DOHH2 (cell line): ENCODE results near the gene ABCD3.

Experiments
- H3F3A ChIP-seq: fragments of 200-600 bp; sonication (generic), shearing (Covaris generic); 2 replicates; pipeline ENCODE4 v1.6.0; 2016; ENCODE audit warnings: antibody characterized with exemption, mild to moderate bottlenecking; ENCODE audit not compliant: control insufficient read depth, insufficient read depth
- H3K27ac ChIP-seq: fragments of 200-600 bp; sonication (generic); 2 replicates; pipeline ENCODE4 v1.5.1; 2014; ENCODE audit warnings: low read depth, mild to moderate bottlenecking, low read length, moderate library complexity
- H3K27me3 ChIP-seq: fragments of 200-600 bp; sonication (generic); 2 replicates; pipeline ENCODE4 v1.6.1; 2014; ENCODE audit warnings: mild to moderate bottlenecking, low read length, mixed read lengths; ENCODE audit not compliant: control insufficient read depth
- H3K36me3 ChIP-seq: fragments of 200-600 bp; sonication (generic); 2 replicates; pipeline ENCODE4 v1.6.1; 2014; ENCODE audit warnings: mild to moderate bottlenecking, low read length, moderate library complexity, mixed read lengths; ENCODE audit not compliant: control insufficient read depth
- H3K4me1 ChIP-seq: fragments of 200-600 bp; sonication (generic); 2 replicates; pipeline ENCODE4 v1.6.1; 2014; ENCODE audit warnings: mild to moderate bottlenecking, low read length, mixed read lengths; ENCODE audit not compliant: control insufficient read depth
- H3K4me2 ChIP-seq: fragments of 200-600 bp; sonication (generic); 2 replicates; pipeline ENCODE4 v1.6.0; 2014; ENCODE audit warnings: mild to moderate bottlenecking, low read length, moderate library complexity
- H3K4me3 ChIP-seq: fragments of 200-600 bp; sonication (generic); 2 replicates; pipeline ENCODE4 v1.5.1; 2014; ENCODE audit warnings: mild to moderate bottlenecking, low read length, mixed read lengths
- H3K79me2 ChIP-seq: fragments of 200-600 bp; sonication (generic); 2 replicates; pipeline ENCODE4 v1.6.1; 2014; ENCODE audit warnings: mild to moderate bottlenecking, low read length, mixed read lengths; ENCODE audit not compliant: control insufficient read depth
- H3K9me2 ChIP-seq: fragments of 200-600 bp; sonication (generic); replicated peaks from 2 replicates; pipeline ENCODE4 v1.6.1; 2014; ENCODE audit warnings: mild to moderate bottlenecking, low read length, mixed read lengths; ENCODE audit not compliant: control insufficient read depth
- H3K9me3 ChIP-seq: fragments of 200-600 bp; sonication (generic); 2 replicates; pipeline ENCODE4 v1.6.1; 2014; ENCODE audit warnings: antibody characterized with exemption, low read length, mixed read lengths; ENCODE audit not compliant: control insufficient read depth, insufficient read depth
- H4K20me1 ChIP-seq: fragments of 200-600 bp; sonication (generic); 2 replicates; pipeline ENCODE4 v1.6.0; 2014; ENCODE audit warnings: low read depth, mild to moderate bottlenecking, antibody characterized with exemption, low read length, moderate library complexity; ENCODE audit not compliant: control insufficient read depth, insufficient read depth
- EZH2phosphoT487 ChIP-seq: fragments of 200-600 bp; sonication (generic); IDR thresholded peaks from 2 replicates; pipeline ENCODE4 v1.6.1; 2017; ENCODE audit warnings: borderline replicate concordance, mild to moderate bottlenecking, antibody characterized with exemption, low read length, moderate library complexity, mixed read lengths
- TF ChIP-seq, protein P1 (sequence below): fragments of 200-600 bp; sonication (generic); IDR thresholded peaks from one replicate; pipeline ENCODE4 v1.5.1; 2014; ENCODE audit warnings: antibody characterized with exemption, mild to moderate bottlenecking, low read depth, low read length; ENCODE audit not compliant: poor library complexity, severe bottlenecking

ABCD3 gene

DNA sequence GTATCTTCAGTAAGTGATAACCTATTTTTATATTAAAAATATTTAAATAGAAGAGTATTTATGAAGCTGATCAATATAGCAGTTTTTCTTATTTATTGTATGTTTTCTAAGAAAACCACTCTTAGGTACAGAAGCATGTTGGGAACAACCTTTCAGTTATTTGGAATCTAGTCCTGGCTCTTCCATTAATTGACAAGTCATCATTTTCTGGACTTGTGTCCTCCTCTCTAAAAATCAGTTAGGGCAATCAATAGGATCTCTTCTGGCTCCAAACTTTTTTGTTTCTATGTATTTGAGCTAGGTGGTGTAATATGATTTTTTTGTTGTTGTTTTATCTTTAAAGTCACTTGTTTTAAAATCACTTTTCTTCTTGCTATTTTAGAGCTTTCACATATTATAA is 57.0 kb downstream of the ABCD3 start:
- Histone ChIP-seq H3K9me3 (no peaks in the 10 kb centered on the region), H3K9me2 (no peaks in the 10 kb centered on the region), H3K4me3 (no peak overlapping the region), H3F3A (no peaks in the 10 kb centered on the region), H3K4me1 (peaks cover 7% of the 10 kb centered on the region), H3K36me3 (peaks cover 9% of the 10 kb centered on the region), H3K27ac (no peak overlapping the region), H3K79me2 (no peaks in the 10 kb centered on the region), H3K4me2 (no peak overlapping the region), H3K27me3 (no peaks in the 10 kb centered on the region), H4K20me1 (no peaks in the 10 kb centered on the region)
- TF ChIP-seq, protein P1, sequence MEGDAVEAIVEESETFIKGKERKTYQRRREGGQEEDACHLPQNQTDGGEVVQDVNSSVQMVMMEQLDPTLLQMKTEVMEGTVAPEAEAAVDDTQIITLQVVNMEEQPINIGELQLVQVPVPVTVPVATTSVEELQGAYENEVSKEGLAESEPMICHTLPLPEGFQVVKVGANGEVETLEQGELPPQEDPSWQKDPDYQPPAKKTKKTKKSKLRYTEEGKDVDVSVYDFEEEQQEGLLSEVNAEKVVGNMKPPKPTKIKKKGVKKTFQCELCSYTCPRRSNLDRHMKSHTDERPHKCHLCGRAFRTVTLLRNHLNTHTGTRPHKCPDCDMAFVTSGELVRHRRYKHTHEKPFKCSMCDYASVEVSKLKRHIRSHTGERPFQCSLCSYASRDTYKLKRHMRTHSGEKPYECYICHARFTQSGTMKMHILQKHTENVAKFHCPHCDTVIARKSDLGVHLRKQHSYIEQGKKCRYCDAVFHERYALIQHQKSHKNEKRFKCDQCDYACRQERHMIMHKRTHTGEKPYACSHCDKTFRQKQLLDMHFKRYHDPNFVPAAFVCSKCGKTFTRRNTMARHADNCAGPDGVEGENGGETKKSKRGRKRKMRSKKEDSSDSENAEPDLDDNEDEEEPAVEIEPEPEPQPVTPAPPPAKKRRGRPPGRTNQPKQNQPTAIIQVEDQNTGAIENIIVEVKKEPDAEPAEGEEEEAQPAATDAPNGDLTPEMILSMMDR = no peak
- no peak for TF ChIP-seq EZH2phosphoT487

DNA sequence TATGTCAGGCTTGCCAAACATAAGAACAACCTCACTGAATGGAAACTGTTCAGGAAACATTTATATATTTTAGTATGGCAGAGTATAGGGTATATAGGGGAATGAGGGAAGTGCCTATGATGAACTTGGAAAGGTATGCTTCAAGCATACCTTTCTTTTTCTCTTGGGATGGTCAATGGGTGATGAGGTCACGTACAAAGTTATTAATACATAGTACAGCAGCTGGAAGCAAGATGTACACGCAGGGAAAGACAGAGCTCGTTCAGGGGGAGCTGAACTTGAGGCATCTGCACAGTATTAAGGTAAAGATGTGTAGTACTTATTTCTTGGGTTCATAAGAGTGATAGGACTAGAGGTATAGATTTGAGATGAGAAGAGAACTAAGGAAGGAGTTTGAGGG is 61.5 kb downstream of the ABCD3 start:
- no peaks in the 10 kb centered on the region for H3K4me1 ChIP-seq
- peaks cover 15% of the 10 kb centered on the region for H3K36me3 ChIP-seq
- no peaks in the 10 kb centered on the region for H4K20me1 ChIP-seq
- no peaks in the 10 kb centered on the region for H3K9me2 ChIP-seq
- 0 out of 2 replicates have a peak, but pooled peaks cover 7% of the 10 kb centered on the region for H3F3A ChIP-seq
- H3K27ac ChIP-seq = no peak overlapping the region
- H3K79me2 ChIP-seq = no peaks in the 10 kb centered on the region
- no peak overlapping the region for H3K4me2 ChIP-seq
- H3K4me3 ChIP-seq = no peak overlapping the region
- TF ChIP-seq, protein P1 = no peak
- TF ChIP-seq EZH2phosphoT487 = no peak
- no peaks in the 10 kb centered on the region for H3K9me3 ChIP-seq
- no peaks in the 10 kb centered on the region for H3K27me3 ChIP-seq

DNA sequence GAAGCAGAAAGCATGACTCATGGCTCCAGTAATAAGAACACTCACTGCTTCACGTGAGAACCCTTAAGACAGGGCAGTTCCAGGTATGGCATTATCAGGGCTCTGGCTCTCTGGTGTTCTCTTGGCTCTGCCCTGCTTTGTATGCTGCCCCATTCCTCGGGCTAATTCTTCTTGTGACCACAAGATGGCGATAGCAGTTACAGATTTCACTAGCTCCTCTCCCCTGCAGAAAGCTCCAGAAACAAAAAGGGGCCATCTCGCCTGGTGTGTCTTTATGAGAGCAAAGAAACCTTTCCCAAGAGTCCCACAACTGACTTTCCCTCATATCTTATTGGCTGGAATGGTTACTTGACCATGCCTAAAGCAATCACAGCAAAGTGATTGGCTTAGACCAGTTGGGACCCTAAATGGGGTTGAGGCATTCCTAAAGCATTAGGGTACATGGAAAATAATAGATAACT is 63.3 kb downstream of the ABCD3 start:
- H4K20me1 ChIP-seq = no peaks in the 10 kb centered on the region
- no peak overlapping the region for H3K27ac ChIP-seq
- H3K4me2 ChIP-seq = no peak overlapping the region
- no peaks in the 10 kb centered on the region for H3K9me3 ChIP-seq
- no peaks in the 10 kb centered on the region for H3K79me2 ChIP-seq
- H3K27me3 ChIP-seq = no peaks in the 10 kb centered on the region
- 0 out of 2 replicates have a peak, but pooled peaks cover 7% of the 10 kb centered on the region for H3F3A ChIP-seq
- no peak for TF ChIP-seq EZH2phosphoT487
- TF ChIP-seq, protein P1 = peak; percentile 85
- no peak overlapping the region for H3K4me3 ChIP-seq
- peaks cover 9% of the 10 kb centered on the region for H3K36me3 ChIP-seq
- no peaks in the 10 kb centered on the region for H3K4me1 ChIP-seq
- H3K9me2 ChIP-seq = no peaks in the 10 kb centered on the region
